ENCODE results near the gene CNKSR1.
"Not testable (repeated sequence)": the region's sequence is repeated elsewhere in the genome, so short reads cannot be mapped to it uniquely, and the experiment has no call there.

CNKSR1 gene

GRCh38 chr1:26188477-26188876 is 11.2 kb downstream of the CNKSR1 start:
- DNase-seq: no peak

- DNase-seq: no peak
Observed at GRCh38 chr1:26189331-26189730, 12.0 kb downstream of the CNKSR1 start.

GRCh38 chr1:26189751-26190275 is 12.5 kb downstream of the CNKSR1 start:
- DNase-seq: no peak

GRCh38 chr1:26190373-26190987 is 13.2 kb downstream of the CNKSR1 start, which contains the start of gene CATSPER4:
TSS of gene CATSPER4 (plus strand) at chr1:26190602. CDS start at chr1:26190628, 26 bp downstream.
- no peak for DNase-seq

- no peak for DNase-seq
Observed at GRCh38 chr1:26191739-26192138, 14.4 kb downstream of the CNKSR1 start.

- DNase-seq: no peak
Observed at GRCh38 chr1:26195805-26196204, 18.5 kb downstream of the CNKSR1 start.

GRCh38 chr1:26197301-26197700 is 20.0 kb downstream of the CNKSR1 start:
- DNase-seq: no peak

- no peak for DNase-seq
Observed at GRCh38 chr1:26197813-26198212, 20.5 kb downstream of the CNKSR1 start.

GRCh38 chr1:26200413-26200812 is 23.1 kb downstream of the CNKSR1 start:
- DNase-seq: no peak

- DNase-seq: no peak
Observed at GRCh38 chr1:26203642-26204318, 26.5 kb downstream of the CNKSR1 start.

GRCh38 chr1:26210147-26210870 is 33.0 kb downstream of the CNKSR1 start:
- DNase-seq: no peak

- no peak for DNase-seq
Observed at GRCh38 chr1:26212726-26213125, 35.4 kb downstream of the CNKSR1 start.

GRCh38 chr1:26213335-26213905 is 36.1 kb downstream of the CNKSR1 start:
- DNase-seq: no peak

- no peak for DNase-seq
Observed at GRCh38 chr1:26215246-26215645, 38.0 kb downstream of the CNKSR1 start.

GRCh38 chr1:26218906-26219494 is 41.7 kb downstream of the CNKSR1 start:
- no peak for DNase-seq

GRCh38 chr1:26220199-26220912 is 43.1 kb downstream of the CNKSR1 start:
- DNase-seq: no peak

- no peak for DNase-seq
Observed at GRCh38 chr1:26221094-26221493, 43.8 kb downstream of the CNKSR1 start.

GRCh38 chr1:26224606-26225005 is 47.3 kb downstream of the CNKSR1 start:
- no peak for DNase-seq

- DNase-seq: peak; percentile 52
Observed at GRCh38 chr1:26225033-26225831, 47.9 kb downstream of the CNKSR1 start.

- not testable (repeated sequence) for DNase-seq
Observed at GRCh38 chr1:26230682-26231081, 53.4 kb downstream of the CNKSR1 start.

- DNase-seq: peak; percentile 97
Observed at GRCh38 chr1:26233903-26234643, 56.8 kb downstream of the CNKSR1 start, which contains the start of gene CEP85. TSS of gene CEP85 (plus strand) at chr1:26234200. CDS start at chr1:26239784, 5,584 bp downstream.

All from CD4-positive, alpha-beta T cell treated with Interferon gamma for 1 hour (primary cell).